ENCODE measurements around the gene KCNAB3. TPM values are rescaled to one million over a fixed set of nuclear protein-coding genes. Genes with fewer than 3 reads are reported as not detected.
A peak's percentile ranks its signal among the peaks of the same experiment; 100 is the strongest.

The KCNAB3 gene
- polyA plus RNA-seq, 3 donors, result 11.7 TPM; not detected in 2

DNA sequence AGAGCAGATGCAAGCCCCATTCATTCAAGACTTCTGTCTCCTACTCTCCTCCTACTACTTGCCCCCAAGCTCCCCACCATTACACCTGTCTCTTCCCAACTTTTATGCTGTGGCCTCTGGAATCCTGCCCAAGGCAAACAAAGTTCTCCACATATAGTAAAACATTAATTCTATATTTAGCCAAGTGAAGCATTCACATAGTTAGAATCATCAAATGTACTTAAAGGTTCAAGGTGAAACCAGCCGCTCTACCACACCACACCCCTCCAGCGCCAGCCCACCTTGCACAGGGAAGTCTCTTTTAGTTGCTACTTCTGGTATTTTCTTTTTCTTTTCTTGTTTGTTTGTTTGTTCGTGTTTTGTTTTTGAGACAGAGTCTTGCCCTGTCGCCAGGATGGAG, 47.4 kb upstream of the KCNAB3 start:
- 84% methylated on average over 2 of the region's 4 CpGs for WGBS (ENCODE audit: insufficient coverage)
- Histone ChIP-seq H3K9ac (ENCODE audit: insufficient read depth, low read length, poor library complexity, severe bottlenecking) (no peak overlapping the region), H3K79me2 (ENCODE audit: insufficient read depth, low read length) (no peaks in the 10 kb centered on the region), H3K4me1 (ENCODE audit: control insufficient read depth in 1 of 2, insufficient read depth in 2 of 2, low read length in 2 of 2) (peaks cover 2 to 5% of the 10 kb centered on the region in 2 donors), H3K27me3 (ENCODE audit: control insufficient read depth in 2 of 2, insufficient read depth in 2 of 2, low read length in 2 of 2) (no peaks in the 10 kb centered on the region), H3K9me3 (replicated peaks in 1 of 2; ENCODE audit: control insufficient read depth in 1 of 2, insufficient read depth in 1 of 2, low read length in 2 of 2) (peaks cover 23 to 30% of the 10 kb centered on the region in 2 donors), H4K20me1 (ENCODE audit: insufficient read depth, low read length) (no peaks in the 10 kb centered on the region), H3K36me3 (replicated peaks in 1 of 2; ENCODE audit: control insufficient read depth in 1 of 2, insufficient read depth in 2 of 2, low read length in 2 of 2) (no peaks in the 10 kb centered on the region), H3K27ac (ENCODE audit: low read depth in 1 of 2, low read length in 2 of 2) (no peak overlapping the region), H3K4me3 (replicated peaks in 1 of 3; ENCODE audit: low read depth in 2 of 3, low read length in 3 of 3) (no peak overlapping the region), H3K4me2 (replicated peaks; ENCODE audit: extremely low read depth, low read length, poor library complexity, severe bottlenecking) (no peak overlapping the region), H2AFZ (ENCODE audit: insufficient read depth, low read depth, low read length, poor library complexity, severe bottlenecking) (no peak overlapping the region)
- peaks cover 6% of the 10 kb centered on the region for H3K4me1 Mint-ChIP-seq
- DNase-seq, result no peak
- peaks cover 4 to 5% of the 10 kb centered on the region in 2 donors for H3K36me3 Mint-ChIP-seq
- TF ChIP-seq, protein P1, sequence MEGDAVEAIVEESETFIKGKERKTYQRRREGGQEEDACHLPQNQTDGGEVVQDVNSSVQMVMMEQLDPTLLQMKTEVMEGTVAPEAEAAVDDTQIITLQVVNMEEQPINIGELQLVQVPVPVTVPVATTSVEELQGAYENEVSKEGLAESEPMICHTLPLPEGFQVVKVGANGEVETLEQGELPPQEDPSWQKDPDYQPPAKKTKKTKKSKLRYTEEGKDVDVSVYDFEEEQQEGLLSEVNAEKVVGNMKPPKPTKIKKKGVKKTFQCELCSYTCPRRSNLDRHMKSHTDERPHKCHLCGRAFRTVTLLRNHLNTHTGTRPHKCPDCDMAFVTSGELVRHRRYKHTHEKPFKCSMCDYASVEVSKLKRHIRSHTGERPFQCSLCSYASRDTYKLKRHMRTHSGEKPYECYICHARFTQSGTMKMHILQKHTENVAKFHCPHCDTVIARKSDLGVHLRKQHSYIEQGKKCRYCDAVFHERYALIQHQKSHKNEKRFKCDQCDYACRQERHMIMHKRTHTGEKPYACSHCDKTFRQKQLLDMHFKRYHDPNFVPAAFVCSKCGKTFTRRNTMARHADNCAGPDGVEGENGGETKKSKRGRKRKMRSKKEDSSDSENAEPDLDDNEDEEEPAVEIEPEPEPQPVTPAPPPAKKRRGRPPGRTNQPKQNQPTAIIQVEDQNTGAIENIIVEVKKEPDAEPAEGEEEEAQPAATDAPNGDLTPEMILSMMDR (IDR thresholded peaks at IDR 0.05), result no peak
- peaks cover 0 to 2% (median 2%) of the 10 kb centered on the region in 3 donors for H3K27me3 Mint-ChIP-seq (ENCODE audit: low read depth in 3 of 3)
- intact Hi-C loops (cut with micrococcal nuclease), result no loop called here
- no peak overlapping the region for H3K4me3 Mint-ChIP-seq
- peaks cover 14 to 42% (median 26%) of the 10 kb centered on the region in 7 donors for H3K9me3 Mint-ChIP-seq
- peak overlapping the region in 1 of 7 donors; percentile 11 for H3K27ac Mint-ChIP-seq

- Mint-ChIP-seq H3K4me1 (peaks cover 8% of the 10 kb centered on the region), H3K9me3 (peaks cover 14 to 42% (median 26%) of the 10 kb centered on the region in 7 donors), H3K36me3 (peaks cover 4 to 5% of the 10 kb centered on the region in 2 donors), H3K27ac (no peak overlapping the region), H3K4me3 (no peak overlapping the region), H3K27me3 (ENCODE audit: low read depth in 3 of 3) (peaks cover 0 to 2% (median 0%) of the 10 kb centered on the region in 3 donors)
- intact Hi-C loops (cut with micrococcal nuclease), result no loop called here
- Histone ChIP-seq H2AFZ (ENCODE audit: insufficient read depth, low read depth, low read length, poor library complexity, severe bottlenecking) (no peak overlapping the region), H3K36me3 (replicated peaks in 1 of 2; ENCODE audit: control insufficient read depth in 1 of 2, insufficient read depth in 2 of 2, low read length in 2 of 2) (no peaks in the 10 kb centered on the region), H3K4me3 (replicated peaks in 1 of 3; ENCODE audit: low read depth in 2 of 3, low read length in 3 of 3) (no peak overlapping the region), H3K27ac (ENCODE audit: low read depth in 1 of 2, low read length in 2 of 2) (no peak overlapping the region), H3K79me2 (ENCODE audit: insufficient read depth, low read length) (no peaks in the 10 kb centered on the region), H3K9me3 (replicated peaks in 1 of 2; ENCODE audit: control insufficient read depth in 1 of 2, insufficient read depth in 1 of 2, low read length in 2 of 2) (peaks cover 23 to 30% of the 10 kb centered on the region in 2 donors), H3K4me2 (replicated peaks; ENCODE audit: extremely low read depth, low read length, poor library complexity, severe bottlenecking) (no peak overlapping the region), H4K20me1 (ENCODE audit: insufficient read depth, low read length) (no peaks in the 10 kb centered on the region), H3K4me1 (ENCODE audit: control insufficient read depth in 1 of 2, insufficient read depth in 2 of 2, low read length in 2 of 2) (peaks cover 3 to 7% of the 10 kb centered on the region in 2 donors), H3K9ac (ENCODE audit: insufficient read depth, low read length, poor library complexity, severe bottlenecking) (no peak overlapping the region), H3K27me3 (ENCODE audit: control insufficient read depth in 2 of 2, insufficient read depth in 2 of 2, low read length in 2 of 2) (no peaks in the 10 kb centered on the region)
- no peak for DNase-seq
- TF ChIP-seq, protein P1 (IDR thresholded peaks at IDR 0.05), result no peak
Measured at GRCh38 chr17:7974638-7975131, 45.0 kb upstream of the KCNAB3 start.

Measured in CD14-positive monocyte (primary cell).